SK-MEL-5 (cell line): ENCODE results near the gene MAD1L1. TPM values are rescaled to one million over a fixed set of nuclear protein-coding genes. Genes with fewer than 3 reads are reported as not detected.

ENCODE experiments used
- DNase-seq: peaks from one replicate; pipeline ENCODE4 v3.0.0-alpha.2; 2016; ENCODE audit warnings: low read depth, low spot score
- in situ Hi-C: cut with HindIII; loops from 2 replicates; pipeline ENCODE4 v1.10.0; 2016; ENCODE audit warnings: low sequenced_read_pairs, high pct_unique_total_duplicates, low pct_unique_long_range_greater_than_20kb
- total RNA-seq: library from RNA; depleted of rRNA; stranded (reverse); fragments of >200 nt; shearing (Covaris generic); gene quantifications from 2 replicates; pipeline ENCODE4 v1.2.3, GENCODE V29; 2014

Gene MAD1L1
- total RNA-seq, 1 experiment from 2014 or later = 204 TPM

GRCh38 chr7:2084781-2085505 lies 147.8 kb downstream of the MAD1L1 start:
- in situ Hi-C loops = no loop called here
- DNase-seq = no peak

GRCh38 chr7:2084331-2084730 lies 148.4 kb downstream of the MAD1L1 start:
- no peak for DNase-seq
- in situ Hi-C loops = no loop called here

- DNase-seq = no peak
- in situ Hi-C loops = no loop called here
These were observed 149.4 kb downstream of the MAD1L1 start for GRCh38 chr7:2083362-2083761.

GRCh38 chr7:2082139-2082998 lies 150.4 kb downstream of the MAD1L1 start:
- DNase-seq = no peak
- in situ Hi-C loops = no loop called here

GRCh38 chr7:2081526-2082135 lies 151.1 kb downstream of the MAD1L1 start:
- no peak for DNase-seq
- in situ Hi-C loops = no loop called here

- in situ Hi-C loops = no loop called here
- DNase-seq = no peak
These were observed 152.3 kb downstream of the MAD1L1 start for GRCh38 chr7:2080477-2080876.

GRCh38 chr7:2080060-2080387 lies 152.7 kb downstream of the MAD1L1 start:
- in situ Hi-C loops = no loop called here
- no peak for DNase-seq

GRCh38 chr7:2079332-2080059 lies 153.2 kb downstream of the MAD1L1 start:
- no peak for DNase-seq
- in situ Hi-C loops = no loop called here

GRCh38 chr7:2078899-2079298 lies 153.8 kb downstream of the MAD1L1 start:
- no peak for DNase-seq
- in situ Hi-C loops = no loop called here

GRCh38 chr7:2076649-2077064 lies 156.1 kb downstream of the MAD1L1 start:
- in situ Hi-C loops = no loop called here
- DNase-seq = no peak

- in situ Hi-C loops = no loop called here
These were observed 156.9 kb downstream of the MAD1L1 start for GRCh38 chr7:2075811-2076210.

GRCh38 chr7:2074691-2075090 lies 158.1 kb downstream of the MAD1L1 start:
- in situ Hi-C loops = no loop called here
- DNase-seq = no peak

More at GRCh38 chr7:2075811-2076210, 156.9 kb downstream of the MAD1L1 start:
- DNase-seq = no peak

GRCh38 chr7:2072798-2073197 lies 159.9 kb downstream of the MAD1L1 start:
- in situ Hi-C loops = no loop called here
- no peak for DNase-seq

- in situ Hi-C loops = no loop called here
- no peak for DNase-seq
These were observed 160.7 kb downstream of the MAD1L1 start for GRCh38 chr7:2072042-2072441.

GRCh38 chr7:2071133-2071832 lies 161.5 kb downstream of the MAD1L1 start:
- DNase-seq = no peak
- in situ Hi-C loops = no loop called here

- in situ Hi-C loops = no loop called here
- DNase-seq = no peak
These were observed 162.5 kb downstream of the MAD1L1 start for GRCh38 chr7:2070151-2070763.

GRCh38 chr7:2069472-2069860 lies 163.3 kb downstream of the MAD1L1 start:
- in situ Hi-C loops = no loop called here
- DNase-seq = no peak
